Epithelial cell of proximal tubule (primary cell): ENCODE measurements around the gene ZNF214. TPM values are rescaled to one million over a fixed set of nuclear protein-coding genes. Genes with fewer than 3 reads are reported as not detected.

Source experiments
- DNase-seq: peaks from one replicate; pipeline ENCODE4 v3.0.0-alpha.2; 2011; ENCODE audit warnings: low read depth
- H3K4me3 ChIP-seq: 2 replicates; pipeline ENCODE4 v1.5.1; 2011; ENCODE audit warnings: low read depth, mild to moderate bottlenecking, low read length
- CTCF ChIP-seq: conservative IDR thresholded peaks from 2 replicates; pipeline ENCODE4 v1.5.1; 2012; ENCODE audit warnings: low read depth, mild to moderate bottlenecking, low read length
- total RNA-seq: library from RNA; depleted of rRNA; stranded (reverse); fragments of >200 nt; gene quantifications from 2 replicates; pipeline ENCODE4 v1.2.3, GENCODE V29; 2015

ZNF214 gene
- total RNA-seq, 1 donor from 2014 or later, result 1.5 TPM

GRCh38 chr11:7046474-7047175, 26.5 kb upstream of the ZNF214 start:
- no peak overlapping the region for H3K4me3 ChIP-seq

GRCh38 chr11:7034019-7034418, 13.9 kb upstream of the ZNF214 start:
- no peak for TF ChIP-seq CTCF
- no peak for DNase-seq
- no peak overlapping the region for H3K4me3 ChIP-seq

More at GRCh38 chr11:7046474-7047175, 26.5 kb upstream of the ZNF214 start:
- DNase-seq, result peak; percentile 43
- TF ChIP-seq CTCF, result no peak

GRCh38 chr11:7032692-7033091, 12.5 kb upstream of the ZNF214 start:
- DNase-seq, result peak; percentile 20
- no peak overlapping the region for H3K4me3 ChIP-seq
- no peak for TF ChIP-seq CTCF

- no peak for TF ChIP-seq CTCF
- H3K4me3 ChIP-seq, result peak overlapping the region; percentile 43
- DNase-seq, result no peak
Measured at GRCh38 chr11:7031471-7031871, 11.3 kb upstream of the ZNF214 start.

GRCh38 chr11:7030836-7031235, 10.7 kb upstream of the ZNF214 start:
- TF ChIP-seq CTCF, result no peak
- no peak overlapping the region for H3K4me3 ChIP-seq
- no peak for DNase-seq

GRCh38 chr11:7028141-7028540, 8.0 kb upstream of the ZNF214 start:
- TF ChIP-seq CTCF, result no peak
- DNase-seq, result no peak
- no peak overlapping the region for H3K4me3 ChIP-seq

GRCh38 chr11:7021318-7021717, 1.2 kb upstream of the ZNF214 start:
- no peak for DNase-seq
- no peak for TF ChIP-seq CTCF
- H3K4me3 ChIP-seq, result no peak overlapping the region
